ENCODE data around the gene CD52.

DNA sequence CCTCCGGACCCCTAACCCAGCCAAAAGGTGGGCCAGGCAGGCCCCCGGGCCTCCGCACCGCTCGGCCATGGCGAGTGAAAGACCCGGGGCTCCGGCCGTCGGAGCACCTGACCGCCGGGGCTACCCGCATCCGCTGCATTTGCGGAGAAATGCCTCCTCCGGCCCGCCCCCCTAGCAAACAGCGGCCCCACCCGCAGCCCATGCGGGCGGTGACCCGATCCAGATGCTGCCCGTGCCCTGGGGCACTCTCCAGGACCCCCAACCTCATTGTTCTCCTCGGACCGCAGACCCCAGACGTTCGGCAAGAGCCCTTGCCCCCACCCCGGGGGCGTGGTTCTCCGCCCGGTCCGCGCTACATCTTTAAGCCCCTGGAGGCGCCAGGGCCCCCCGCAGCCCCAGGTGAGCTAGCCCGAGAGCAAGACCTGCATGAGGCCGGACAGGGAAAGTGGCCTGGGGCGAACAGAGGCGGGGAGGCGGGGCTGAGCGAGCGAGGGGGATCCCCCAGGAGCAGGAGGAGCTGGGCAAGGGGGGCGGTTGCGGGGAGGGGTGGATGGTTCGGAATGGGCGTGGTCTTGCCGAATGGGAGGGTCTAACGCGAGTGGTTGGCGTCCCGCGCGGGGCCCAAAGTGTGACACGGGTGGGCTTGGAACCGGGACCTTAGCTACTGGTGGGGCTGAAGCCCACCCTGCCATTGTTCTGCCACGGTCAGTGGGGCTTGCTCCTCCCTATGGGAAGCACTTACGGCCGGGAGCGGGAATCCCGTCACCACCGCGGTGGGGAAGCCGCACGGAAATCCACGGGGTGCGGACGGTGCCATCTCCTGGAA, 42.4 kb downstream of the CD52 start:
- TF ChIP-seq, protein P1, sequence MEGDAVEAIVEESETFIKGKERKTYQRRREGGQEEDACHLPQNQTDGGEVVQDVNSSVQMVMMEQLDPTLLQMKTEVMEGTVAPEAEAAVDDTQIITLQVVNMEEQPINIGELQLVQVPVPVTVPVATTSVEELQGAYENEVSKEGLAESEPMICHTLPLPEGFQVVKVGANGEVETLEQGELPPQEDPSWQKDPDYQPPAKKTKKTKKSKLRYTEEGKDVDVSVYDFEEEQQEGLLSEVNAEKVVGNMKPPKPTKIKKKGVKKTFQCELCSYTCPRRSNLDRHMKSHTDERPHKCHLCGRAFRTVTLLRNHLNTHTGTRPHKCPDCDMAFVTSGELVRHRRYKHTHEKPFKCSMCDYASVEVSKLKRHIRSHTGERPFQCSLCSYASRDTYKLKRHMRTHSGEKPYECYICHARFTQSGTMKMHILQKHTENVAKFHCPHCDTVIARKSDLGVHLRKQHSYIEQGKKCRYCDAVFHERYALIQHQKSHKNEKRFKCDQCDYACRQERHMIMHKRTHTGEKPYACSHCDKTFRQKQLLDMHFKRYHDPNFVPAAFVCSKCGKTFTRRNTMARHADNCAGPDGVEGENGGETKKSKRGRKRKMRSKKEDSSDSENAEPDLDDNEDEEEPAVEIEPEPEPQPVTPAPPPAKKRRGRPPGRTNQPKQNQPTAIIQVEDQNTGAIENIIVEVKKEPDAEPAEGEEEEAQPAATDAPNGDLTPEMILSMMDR (IDR thresholded peaks at IDR 0.05), result peak in 1 of 6 experiments; percentile 3
- TF ChIP-seq POLR2A (IDR thresholded peaks at IDR 0.05), result no peak
